IPS DF 19.7 (cell line): ENCODE data around the gene ATG4D.

Experiments
- DNase-seq: peaks from one replicate; pipeline ENCODE4 v3.0.0-alpha.2; 2013; ENCODE audit warnings: low read depth, low spot score

Gene ATG4D

DNA sequence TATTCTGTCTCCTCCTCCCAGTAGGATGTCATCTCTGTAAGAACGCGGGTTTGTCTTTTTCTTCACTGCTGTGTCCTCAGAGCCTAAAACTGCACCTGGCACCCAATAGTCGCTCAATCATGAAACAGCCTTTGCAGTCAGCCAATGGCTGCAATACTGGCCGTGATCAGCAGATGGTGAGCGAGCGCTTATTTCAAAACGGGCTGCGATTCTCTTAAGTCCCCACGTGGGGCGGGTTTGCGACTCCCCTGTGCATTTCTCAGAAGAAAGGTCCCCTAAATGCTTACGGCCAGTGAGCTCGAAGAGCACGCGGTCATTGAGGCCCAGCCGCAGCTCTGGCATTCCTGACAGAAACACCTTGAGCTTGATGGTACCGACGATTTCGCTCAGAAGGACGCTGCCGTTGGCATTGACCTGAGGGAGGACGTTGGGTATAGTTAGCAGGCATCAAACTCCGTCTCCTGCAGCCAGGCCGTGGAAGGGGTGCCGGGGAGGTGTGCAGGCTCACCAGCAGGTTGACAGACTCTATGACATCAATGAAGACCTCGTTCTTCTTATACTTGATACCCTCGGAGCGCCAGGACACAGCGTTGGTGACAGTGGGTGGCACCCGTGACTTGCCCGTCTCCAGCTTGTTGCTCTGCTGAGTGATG is 37.4 kb downstream of the ATG4D start:
- peak; percentile 87 for DNase-seq

DNA sequence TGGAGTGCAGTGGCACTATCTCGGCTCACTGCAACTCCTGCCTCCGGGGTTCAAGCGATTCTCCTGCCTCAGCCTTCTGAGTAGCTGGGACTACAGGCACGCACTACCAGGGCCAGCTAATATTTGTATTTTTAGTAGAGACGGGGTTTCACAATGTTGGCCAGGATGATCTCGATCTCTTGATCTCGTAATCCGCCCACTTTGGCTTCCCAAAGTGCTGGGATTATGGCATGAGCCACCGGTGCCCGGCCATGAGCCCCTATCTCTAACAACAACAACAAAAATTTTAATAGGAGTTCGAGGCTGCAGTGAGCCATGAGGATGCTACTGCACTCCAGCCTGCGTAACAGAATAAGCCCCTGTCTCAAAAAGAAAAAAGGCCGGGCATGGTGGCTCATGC is 38.4 kb downstream of the ATG4D start:
- DNase-seq, result no peak

DNA sequence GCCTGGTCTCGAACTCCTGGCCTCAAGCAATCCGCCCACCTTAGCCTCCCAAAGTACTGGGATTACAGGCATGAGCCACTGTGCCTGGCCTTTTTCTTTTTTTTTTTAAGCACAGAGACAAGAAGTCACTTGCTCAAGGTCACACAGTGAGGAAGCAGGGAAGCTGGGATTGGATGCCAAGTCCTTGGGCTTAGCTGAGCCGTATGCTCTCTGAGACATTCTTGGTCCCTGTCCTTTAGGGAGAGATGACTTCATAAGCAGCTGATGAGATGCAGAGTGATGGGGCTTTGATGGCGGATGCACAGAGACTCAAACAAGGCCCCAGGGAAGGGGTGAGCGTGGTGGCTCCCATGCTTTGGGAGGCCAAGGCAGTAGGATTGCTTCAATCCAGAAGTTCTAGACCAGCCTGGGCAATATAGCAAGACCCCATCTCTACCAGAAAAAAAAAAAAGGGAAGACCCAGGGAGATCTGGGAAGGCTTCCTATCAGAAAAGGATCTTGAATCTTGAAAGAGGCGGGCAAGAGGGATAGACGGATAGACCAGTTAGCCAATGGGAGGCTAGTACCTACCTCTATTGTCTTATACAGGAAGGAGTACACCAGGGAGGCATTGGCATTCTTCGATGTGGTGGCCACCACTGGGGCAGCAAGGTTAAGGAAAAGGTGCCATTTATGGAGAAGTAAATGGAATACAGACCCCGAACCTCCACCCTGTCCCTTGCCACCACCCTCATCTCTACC is 39.5 kb downstream of the ATG4D start:
- no peak for DNase-seq

DNA sequence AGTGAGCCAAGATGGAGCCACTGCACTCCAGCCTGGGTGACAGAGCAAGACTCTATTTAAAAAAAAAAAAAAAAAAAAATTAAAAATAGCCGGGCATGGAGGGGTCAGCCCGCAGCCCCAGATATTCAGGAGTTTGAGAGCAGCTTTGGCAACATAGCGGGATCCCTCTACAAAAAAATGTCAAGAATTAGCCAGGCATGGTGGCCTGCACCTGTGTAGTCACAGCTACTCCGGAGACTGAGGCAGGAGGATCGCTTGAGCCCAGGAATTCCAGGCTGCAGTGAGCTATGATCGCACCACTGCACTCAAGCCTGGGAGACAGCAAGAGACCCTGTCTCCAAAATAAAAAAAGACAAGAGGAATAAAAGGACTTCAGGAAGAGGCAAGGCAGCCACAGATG is 42.7 kb downstream of the ATG4D start:
- DNase-seq, result no peak

DNA sequence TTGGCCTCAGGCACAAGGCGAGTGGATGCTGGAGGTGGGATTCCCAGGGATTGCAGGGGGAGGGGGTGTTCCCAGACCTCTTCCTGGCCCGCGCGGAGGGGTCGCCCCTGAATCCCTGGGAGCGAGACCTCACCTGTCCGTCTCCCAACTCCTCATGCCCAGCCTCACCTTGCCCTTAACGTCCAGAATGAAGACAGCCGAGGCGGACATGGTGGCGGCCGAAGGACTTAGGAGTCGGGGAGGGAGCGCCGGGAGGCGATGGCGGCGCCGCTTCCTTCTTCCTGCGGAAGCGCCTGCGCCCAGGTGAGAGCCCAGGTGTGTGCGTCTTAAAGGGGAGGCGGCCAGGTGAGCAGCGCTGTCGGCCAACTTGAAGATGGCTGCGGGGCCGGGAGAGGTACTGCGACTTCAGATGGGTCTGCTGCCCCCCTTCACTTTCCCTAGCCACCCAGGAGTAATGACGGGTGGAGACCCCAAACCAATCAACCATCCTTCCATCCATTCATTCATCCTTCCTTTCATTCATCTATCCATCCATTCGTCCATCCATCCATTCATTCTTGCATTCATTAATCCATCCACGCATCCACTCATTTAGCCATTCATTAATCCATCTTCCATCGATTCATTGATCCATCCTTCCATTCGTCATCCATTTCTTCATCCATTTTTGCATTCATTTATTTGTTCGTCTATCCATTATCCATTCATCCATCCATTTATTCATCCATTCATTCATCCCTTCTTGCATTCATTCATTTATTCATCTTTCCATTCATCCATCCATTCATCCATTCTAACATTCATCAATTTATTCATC is 43.5 kb downstream of the ATG4D start, which contains the start of gene AP1M2:
AP1M2 (minus strand) TSS at position 291 of the 817 bp plus-strand sequence; CDS start at position 210, 81 bp downstream.
- peak; percentile 57 for DNase-seq

DNA sequence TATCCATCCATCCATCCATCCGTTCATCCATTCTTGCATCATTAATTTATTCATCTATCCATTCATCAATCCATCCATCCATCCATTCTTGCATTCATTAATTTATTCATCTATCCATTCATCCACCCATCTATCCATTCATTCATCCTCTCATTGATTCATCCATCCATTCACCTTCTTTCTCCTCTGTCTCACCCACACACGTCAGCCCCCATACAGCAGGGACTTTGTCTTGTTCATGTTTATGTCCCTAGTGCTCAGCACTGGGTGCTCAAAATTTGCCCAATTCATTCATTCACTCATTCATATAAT is 44.1 kb downstream of the ATG4D start:
- no peak for DNase-seq

DNA sequence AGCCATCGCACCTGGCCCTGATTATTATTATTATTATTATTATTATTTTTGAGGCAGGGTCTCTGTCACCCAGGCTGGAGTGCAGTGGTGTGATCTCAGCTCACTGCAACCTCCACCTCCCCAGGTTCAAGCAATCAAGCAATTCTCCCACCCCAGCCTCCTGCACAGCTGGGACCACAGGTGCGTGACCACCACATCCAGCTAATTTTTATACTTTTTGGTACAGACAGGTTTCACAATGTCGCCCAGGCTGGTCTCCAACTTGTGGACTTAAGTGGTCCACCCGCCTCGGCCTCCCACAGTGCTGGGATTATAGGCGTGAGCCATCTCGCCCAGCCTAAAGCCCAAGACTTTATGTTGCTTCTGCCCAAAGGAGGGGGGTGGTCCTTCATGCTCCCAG is 49.4 kb downstream of the ATG4D start:
- no peak for DNase-seq

DNA sequence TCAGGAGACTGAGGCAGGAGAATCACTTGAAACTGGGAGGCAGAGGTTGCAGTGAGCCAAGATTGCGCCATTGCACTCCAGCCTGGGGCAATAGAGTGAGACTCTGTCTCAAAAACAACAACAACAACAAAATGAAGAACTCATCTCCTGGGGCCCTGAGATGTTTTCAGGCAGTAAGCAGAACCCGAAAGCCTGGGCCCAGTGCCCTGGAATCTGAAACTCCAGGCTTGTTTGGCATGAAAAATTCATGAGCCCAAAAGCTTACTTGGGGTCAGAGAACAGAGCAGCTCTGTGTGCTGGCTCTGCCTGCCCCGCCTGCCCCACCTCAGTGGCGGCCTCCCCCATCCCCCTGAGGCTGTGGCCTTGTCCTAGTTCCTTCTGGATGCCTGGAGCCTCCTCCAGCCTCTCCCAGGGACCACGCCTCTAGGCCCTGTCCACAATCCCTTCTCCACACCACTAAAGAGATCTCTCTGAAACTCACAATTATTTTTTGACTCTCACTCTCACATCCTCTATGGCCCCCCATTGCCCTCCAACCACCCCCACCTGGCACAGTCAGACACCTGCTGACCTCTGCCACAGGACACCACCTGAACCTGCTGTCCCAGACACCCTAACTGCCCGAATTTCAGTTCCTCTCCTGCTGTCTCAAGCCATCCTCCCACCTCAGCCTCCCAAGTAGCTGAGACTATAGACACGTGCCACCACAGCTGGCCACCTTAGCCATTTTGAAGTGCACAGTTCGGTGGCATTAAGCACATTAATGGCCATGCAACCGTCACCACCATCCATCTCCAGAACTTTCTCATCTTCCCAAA is 50.3 kb downstream of the ATG4D start:
- no peak for DNase-seq

DNA sequence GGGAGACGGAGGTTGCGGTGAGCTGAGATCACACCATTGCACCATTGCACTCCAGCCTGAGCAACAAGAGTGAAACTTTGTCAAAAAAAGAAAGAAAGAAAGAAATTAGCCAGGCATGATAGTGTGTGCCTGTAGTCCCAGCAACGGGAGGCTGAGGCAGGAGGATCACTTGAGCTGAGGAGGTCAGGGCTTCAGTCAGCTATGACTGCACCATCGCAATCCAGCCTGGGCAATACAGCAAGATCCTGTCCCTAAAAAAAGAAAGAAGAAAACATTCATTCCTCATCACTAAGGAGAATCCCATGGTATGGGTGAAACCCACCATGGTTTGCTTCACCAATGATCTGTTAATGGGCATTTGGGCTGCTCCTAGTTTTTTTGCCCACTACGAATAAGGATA is 56.4 kb downstream of the ATG4D start:
- no peak for DNase-seq

DNA sequence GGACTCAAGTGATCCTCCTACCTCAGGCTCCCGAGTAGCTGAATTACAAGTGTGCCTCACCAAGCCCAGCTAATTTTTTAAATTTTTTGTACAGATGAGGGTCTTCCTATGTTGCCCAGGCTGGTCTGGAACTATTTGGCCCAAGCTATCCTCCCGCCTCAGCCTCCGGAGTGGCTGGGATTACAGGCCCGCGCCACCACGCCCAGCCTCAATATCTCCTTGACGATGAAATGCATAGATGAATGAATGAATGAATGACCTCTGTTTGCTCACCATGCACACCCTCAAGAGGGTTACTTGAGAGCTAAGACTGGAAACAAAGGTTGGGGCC is 58.3 kb downstream of the ATG4D start:
- no peak for DNase-seq

DNA sequence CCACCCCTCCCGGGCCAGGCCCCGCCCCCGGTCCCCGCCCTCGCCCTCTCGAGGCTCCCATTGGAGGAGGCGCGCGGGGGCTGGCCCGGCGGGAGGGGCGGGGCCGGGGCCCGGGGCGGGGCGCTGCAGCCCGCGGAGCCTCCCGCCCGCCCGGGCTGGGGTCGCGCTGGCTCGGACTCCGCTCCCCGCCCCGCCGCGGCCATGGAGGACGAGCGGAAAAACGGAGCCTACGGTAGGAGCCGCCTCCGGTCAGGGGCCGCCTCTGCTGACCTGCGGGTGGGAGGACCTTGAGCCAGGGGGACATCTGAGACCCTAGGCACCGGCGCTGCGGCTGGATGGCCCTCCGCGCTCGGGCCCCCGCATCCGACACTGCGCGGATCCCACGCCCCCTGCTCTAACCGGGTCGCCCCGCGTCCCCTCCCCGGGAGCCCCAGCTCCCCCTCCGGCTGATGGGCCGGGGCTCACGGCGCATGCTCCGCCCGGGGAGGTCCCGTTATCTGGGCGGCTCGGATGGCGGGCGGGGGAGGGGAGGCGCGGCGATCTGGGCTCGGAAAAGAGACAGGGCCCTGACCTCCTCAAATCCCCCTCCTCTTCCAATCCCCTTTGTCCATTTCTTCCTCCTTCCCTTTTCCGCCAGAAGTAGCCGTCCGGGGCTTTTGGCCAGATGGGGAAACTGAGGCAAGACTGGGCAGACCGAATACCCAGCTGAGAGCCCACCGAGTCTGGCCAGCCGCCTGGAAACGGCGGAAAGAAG is 58.8 kb downstream of the ATG4D start:
- no peak for DNase-seq
